ENCODE measurements around the gene SRPK1.

SRPK1 gene

DNA sequence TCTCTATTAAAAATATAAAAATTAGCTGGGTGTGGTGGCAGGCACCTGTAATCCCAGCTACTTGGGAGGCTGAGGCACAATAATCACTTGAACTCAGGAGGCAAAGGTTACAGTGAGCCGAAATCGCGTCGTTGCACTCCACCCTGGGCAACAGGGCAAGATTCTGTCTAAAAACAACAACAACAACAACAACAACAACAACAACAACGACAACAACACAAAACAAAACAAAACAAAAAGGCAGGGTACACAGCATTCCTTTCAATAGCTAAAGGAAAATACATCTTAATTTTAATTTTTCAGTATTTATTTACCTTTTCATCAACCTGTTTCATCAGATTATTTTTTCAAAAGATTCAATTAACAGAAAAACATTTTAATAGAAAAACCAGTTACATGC is 28.4 kb downstream of the SRPK1 start:
- TF ChIP-seq, protein P1, sequence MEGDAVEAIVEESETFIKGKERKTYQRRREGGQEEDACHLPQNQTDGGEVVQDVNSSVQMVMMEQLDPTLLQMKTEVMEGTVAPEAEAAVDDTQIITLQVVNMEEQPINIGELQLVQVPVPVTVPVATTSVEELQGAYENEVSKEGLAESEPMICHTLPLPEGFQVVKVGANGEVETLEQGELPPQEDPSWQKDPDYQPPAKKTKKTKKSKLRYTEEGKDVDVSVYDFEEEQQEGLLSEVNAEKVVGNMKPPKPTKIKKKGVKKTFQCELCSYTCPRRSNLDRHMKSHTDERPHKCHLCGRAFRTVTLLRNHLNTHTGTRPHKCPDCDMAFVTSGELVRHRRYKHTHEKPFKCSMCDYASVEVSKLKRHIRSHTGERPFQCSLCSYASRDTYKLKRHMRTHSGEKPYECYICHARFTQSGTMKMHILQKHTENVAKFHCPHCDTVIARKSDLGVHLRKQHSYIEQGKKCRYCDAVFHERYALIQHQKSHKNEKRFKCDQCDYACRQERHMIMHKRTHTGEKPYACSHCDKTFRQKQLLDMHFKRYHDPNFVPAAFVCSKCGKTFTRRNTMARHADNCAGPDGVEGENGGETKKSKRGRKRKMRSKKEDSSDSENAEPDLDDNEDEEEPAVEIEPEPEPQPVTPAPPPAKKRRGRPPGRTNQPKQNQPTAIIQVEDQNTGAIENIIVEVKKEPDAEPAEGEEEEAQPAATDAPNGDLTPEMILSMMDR (conservative IDR thresholded peaks at IDR 0.05) = no peak
- H3K27ac ChIP-seq = no peak overlapping the region

DNA sequence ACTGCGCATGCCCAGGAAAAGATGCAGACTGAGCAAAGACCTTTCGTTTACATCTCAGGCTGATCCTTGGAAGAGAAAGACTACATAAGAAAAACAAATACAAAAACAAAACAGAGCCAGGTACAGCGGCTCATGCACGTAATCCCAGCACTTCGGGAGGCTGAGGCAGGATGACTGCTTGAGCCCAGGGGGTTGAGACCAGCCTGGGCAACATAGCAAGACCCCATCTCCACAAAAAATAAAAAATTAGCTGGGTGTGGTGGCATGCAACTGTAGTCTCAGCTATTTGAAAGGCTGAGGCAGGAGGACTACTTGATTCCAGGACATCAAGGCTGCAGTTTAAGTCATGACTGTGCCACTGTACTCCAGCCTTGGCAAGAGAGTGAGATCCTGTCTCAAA is 41.7 kb downstream of the SRPK1 start:
- H3K27ac ChIP-seq = no peak overlapping the region
- TF ChIP-seq, protein P1 (conservative IDR thresholded peaks at IDR 0.05) = no peak

DNA sequence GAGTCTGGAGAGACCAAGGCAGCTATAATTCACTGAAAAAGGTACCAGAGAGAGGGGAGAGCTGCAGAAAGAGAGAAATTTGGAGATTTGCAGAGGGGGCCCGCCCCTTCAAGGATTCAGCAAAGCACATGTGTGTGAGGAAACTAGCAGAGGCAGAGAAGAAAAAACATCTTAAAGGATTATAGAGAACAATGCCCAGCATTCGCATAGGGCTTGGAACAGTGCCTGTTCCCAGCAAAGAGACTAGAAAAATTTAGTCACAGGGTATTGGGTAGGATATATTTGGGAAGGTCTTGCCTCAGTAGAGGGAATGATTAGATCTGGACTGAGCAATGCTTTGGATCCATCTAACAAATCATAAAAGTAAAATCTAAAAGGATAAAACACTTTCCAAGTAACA is 44.0 kb downstream of the SRPK1 start:
- no peak overlapping the region for H3K27ac ChIP-seq
- TF ChIP-seq, protein P1 (conservative IDR thresholded peaks at IDR 0.05) = no peak

DNA sequence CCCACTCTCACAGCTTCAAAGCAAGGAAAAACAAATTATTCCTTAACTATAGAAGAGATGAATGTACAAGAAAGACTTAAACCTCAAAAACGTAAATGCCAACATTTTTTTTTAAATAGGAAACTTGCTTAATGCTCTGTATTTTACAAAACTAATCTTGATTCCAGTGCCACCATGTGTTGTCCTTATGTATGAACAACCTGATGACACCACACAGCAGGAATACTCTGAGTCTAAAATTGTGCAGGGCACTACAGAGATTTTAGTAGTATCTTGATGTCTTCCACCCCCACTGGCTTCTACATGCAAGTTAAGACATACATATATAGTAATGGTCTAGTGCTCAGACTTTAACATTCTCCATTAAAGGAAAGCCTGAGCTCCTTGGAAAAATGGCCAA is 46.2 kb downstream of the SRPK1 start:
- TF ChIP-seq, protein P1 (conservative IDR thresholded peaks at IDR 0.05) = no peak
- H3K27ac ChIP-seq = no peak overlapping the region

DNA sequence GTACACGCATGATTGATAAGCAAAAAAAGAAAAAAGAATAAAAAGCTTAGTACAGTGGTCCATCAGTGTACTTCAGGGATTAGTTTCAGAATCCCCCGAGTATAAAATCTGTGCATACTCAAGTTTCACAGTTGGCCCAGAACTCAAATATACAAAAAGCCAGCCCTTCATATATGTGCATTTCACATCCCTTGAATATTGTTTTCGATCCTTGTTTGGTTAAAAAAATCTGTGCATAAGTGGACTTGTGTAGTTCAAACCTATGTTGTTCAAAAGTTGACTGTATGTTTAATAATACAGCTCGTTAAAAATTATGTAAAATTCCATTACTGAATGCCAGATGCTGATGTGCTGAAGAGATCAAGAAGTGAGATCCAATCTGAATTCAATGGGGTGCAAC is 61.5 kb downstream of the SRPK1 start:
- H3K27ac ChIP-seq = no peak overlapping the region
- TF ChIP-seq, protein P1 (conservative IDR thresholded peaks at IDR 0.05) = no peak

DNA sequence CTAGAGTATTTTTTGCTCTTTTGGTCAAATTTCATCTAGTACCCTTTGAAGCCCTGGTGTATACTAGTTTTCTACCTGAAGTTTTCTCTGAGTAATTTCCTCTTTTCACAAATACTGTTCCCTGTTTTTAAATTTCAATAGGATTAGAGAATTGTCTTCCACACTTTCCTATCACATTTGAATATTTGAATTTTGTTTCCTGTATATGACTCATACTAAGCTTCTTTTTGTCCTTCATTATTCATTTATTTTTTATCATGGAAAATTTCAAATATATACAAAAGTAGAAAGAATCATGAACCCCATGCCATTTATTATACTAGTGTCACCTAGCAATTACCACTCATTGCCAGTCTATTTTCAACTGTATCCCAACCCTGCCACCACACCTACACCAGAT is 63.0 kb downstream of the SRPK1 start:
- TF ChIP-seq, protein P1 (conservative IDR thresholded peaks at IDR 0.05) = no peak
- H3K27ac ChIP-seq = no peak overlapping the region

DNA sequence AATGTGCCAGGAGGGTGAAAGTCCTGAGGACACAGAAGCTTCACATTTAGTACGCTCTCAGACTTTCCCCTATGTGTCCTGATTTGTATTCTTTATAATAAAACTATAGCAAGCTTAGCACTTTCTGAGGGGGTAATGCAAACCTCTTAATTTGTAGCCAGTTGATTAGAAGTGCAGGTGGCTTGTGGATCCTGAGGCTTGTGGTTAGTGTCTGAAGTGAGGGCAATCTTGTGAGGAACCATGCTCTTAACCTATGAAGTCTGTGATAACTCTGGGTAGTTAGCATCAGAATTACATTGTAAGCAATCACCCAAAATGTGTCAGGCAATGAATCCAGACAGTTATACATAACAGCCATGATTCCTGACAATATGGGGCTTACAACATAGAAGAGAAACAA is 64.6 kb downstream of the SRPK1 start:
- TF ChIP-seq, protein P1 (conservative IDR thresholded peaks at IDR 0.05) = no peak
- H3K27ac ChIP-seq = no peak overlapping the region

DNA sequence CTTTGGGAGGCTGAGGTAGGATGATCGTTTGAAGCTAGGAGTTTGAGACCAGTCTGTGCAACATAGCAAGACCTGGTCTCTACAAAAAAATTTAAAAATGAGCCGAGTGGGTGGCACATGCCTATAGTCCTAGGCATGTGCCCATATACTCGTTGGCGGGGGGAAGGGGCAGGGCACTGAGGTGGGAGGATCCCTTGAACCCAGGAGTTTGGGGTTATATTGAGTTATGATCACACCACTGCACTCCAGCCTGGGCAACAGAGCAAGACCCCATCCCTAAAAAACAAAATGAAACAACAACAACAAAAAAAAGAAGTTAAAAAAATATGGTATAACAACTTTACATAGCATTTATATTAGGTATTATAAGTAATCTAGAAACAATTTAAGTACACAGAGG is 67.9 kb downstream of the SRPK1 start:
- no peak overlapping the region for H3K27ac ChIP-seq
- TF ChIP-seq, protein P1 (conservative IDR thresholded peaks at IDR 0.05) = no peak
